ENCODE data around the gene CCDC68.

DNA sequence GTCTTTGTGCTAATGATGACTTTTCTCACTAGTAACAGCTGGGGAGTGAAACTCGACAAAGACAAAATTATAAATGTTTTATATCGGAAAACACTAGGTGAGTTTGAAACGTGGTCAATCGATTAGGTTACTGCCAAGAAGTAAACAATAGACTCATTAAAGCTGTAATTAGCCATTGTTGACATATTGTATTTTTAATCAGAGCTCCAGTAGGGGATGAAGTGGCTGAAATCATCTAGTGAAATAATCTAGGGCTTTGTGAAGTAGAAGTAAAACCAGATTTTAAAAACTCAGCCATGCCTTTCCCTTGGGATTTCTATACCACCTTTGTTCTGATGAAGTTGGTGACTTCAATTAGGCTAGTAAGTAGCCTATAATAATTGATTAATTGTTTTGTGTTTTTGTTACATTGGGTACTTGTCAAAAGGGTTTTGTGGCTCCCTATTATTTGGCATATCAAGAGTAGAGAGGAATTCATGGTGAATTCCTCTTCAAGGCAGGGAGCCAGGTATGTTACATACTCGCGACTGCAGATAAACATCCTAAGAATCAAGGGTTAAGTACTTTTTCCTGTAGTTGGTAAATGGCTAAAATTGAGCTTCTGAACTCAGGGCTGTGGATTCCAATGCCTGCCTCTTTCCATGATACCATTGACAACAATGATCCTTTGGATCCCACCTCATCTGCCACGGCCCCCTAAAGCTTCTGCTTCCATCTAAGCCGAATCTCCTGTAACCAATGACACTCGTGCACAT is 99.4 kb downstream of the CCDC68 start:
- TF ChIP-seq POLR2A (IDR thresholded peaks at IDR 0.05; ENCODE audit: low read depth, low read length) (no peak), FOS (IDR thresholded peaks at IDR 0.05; ENCODE audit: borderline replicate concordance, insufficient read depth, low read length) (no peak), CTCF (IDR thresholded peaks at IDR 0.05; ENCODE audit: extremely low read depth in 1 of 2, insufficient read depth in 1 of 2, low read depth in 1 of 2, low read length in 2 of 2) (no peak), MYC (IDR thresholded peaks at IDR 0.05; ENCODE audit: low read depth, low read length) (no peak), GATA2 (IDR thresholded peaks at IDR 0.05; ENCODE audit: insufficient read depth, insufficient read length, low read depth, low read length) (no peak), EZH2 (IDR thresholded peaks at IDR 0.05; ENCODE audit: borderline replicate concordance, low read depth, low read length, severe bottlenecking) (no peak)
- TF ChIP-seq, protein P1, sequence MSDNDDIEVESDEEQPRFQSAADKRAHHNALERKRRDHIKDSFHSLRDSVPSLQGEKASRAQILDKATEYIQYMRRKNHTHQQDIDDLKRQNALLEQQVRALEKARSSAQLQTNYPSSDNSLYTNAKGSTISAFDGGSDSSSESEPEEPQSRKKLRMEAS (IDR thresholded peaks at IDR 0.05; ENCODE audit: insufficient read depth, insufficient read length) = no peak
